Nucleus accumbens (tissue), 56 donors: ENCODE results near the gene TCIRG1.

Experiments
- DNase-seq, 56 donors: peaks; one replicate each; lab custom pipeline; 2025; lab: John Stamatoyannopoulos, UW

Gene TCIRG1

GRCh38 chr11:68033708-68034045, 5.1 kb upstream of the TCIRG1 start:
- DNase-seq, result peak in 6 of 56 donors; percentile 24 to 42 (median 34)

GRCh38 chr11:68035266-68035876, 3.5 kb upstream of the TCIRG1 start:
- no peak for DNase-seq

- no peak for DNase-seq
These were observed 2.6 kb upstream of the TCIRG1 start for GRCh38 chr11:68036141-68036716.

- peak in 6 of 56 donors; percentile 16 to 44 (median 28) for DNase-seq
These were observed 2.0 kb upstream of the TCIRG1 start for GRCh38 chr11:68036717-68037239.

GRCh38 chr11:68037411-68038225, 1.2 kb upstream of the TCIRG1 start:
- DNase-seq, result peak in 4 of 56 donors; percentile 19 to 43 (median 31)

- no peak for DNase-seq
These were observed 553 bp upstream of the TCIRG1 start for GRCh38 chr11:68038226-68038717.

- no peak for DNase-seq
These were observed 781 bp downstream of the TCIRG1 start for GRCh38 chr11:68039526-68040086.

GRCh38 chr11:68040101-68040956, 1.5 kb downstream of the TCIRG1 start:
- peak in 1 of 56 donors; percentile 17 for DNase-seq

- DNase-seq, result no peak
These were observed 2.2 kb downstream of the TCIRG1 start for GRCh38 chr11:68040957-68041591.

- no peak for DNase-seq
These were observed 2.9 kb downstream of the TCIRG1 start for GRCh38 chr11:68041617-68042218.

- DNase-seq, result no peak
These were observed 3.6 kb downstream of the TCIRG1 start for GRCh38 chr11:68042219-68043028.

GRCh38 chr11:68043029-68043348, 4.2 kb downstream of the TCIRG1 start:
- DNase-seq, result no peak

GRCh38 chr11:68043349-68044144, 4.7 kb downstream of the TCIRG1 start:
- no peak for DNase-seq

- no peak for DNase-seq
These were observed 5.5 kb downstream of the TCIRG1 start for GRCh38 chr11:68044145-68044813.

- DNase-seq, result no peak
These were observed 6.1 kb downstream of the TCIRG1 start for GRCh38 chr11:68044898-68045351.

- peak in 3 of 56 donors; percentile 20 to 35 (median 33) for DNase-seq
These were observed 8.8 kb downstream of the TCIRG1 start for GRCh38 chr11:68047437-68048290.
